HepG2 (cell line): Measurements from ENCODE around the gene AKAP9. TPM values are rescaled to one million over a fixed set of nuclear protein-coding genes. Genes with fewer than 3 reads are reported as not detected.

Source experiments
- ATAC-seq: fragments of 200-7000 bp; cut with Tn5 transposase; 3 replicates; pipeline ENCODE4 v1.9.1; 2020; ENCODE audit warnings: mild to moderate bottlenecking, moderate library complexity
- BruUV-seq: library from RNA; stranded (reverse); fragments of 400-500 nt; replicated peaks from 2 replicates; lab custom pipeline; 2021; lab: Mats Ljungman, UMichigan
- CTCF ChIA-PET: fragments of 300-600 bp; formaldehyde crosslinking; extraction: SDS; loops from one replicate; lab custom pipeline; 2021; ENCODE audit warnings: low total read pairs, inconsistent platforms, low intra/inter-chr PET ratio; lab: Yijun Ruan, JAX
- POLR2A ChIA-PET: fragments of 350-600 bp; sonication (Branson Sonifier 250); formaldehyde crosslinking; loops from one replicate; lab custom pipeline; 2020; ENCODE audit warnings: antibody characterized with exemption, inconsistent platforms; lab: Yijun Ruan, JAX
- DNase-seq: peaks from one replicate; pipeline ENCODE4 v3.0.0-alpha.2; 2015; ENCODE audit warnings: low spot score
- FAIRE-seq: peaks from 3 replicates; lab custom pipeline; 2011; peaks lifted over from hg19 to GRCh38; lab: Jason Lieb, UNC
- H2AFZ ChIP-seq: one replicate; pipeline ENCODE4 v1.6.1; 2011; ENCODE audit warnings: low read length, inconsistent platforms
- H3K27ac ChIP-seq: fragments of 300-600 bp; 3 replicates; pipeline ENCODE4 v1.8.0; 2011; ENCODE audit warnings: mixed run types, mild to moderate bottlenecking, mixed read lengths, low read length, inconsistent platforms; ENCODE audit not compliant: insufficient read depth; ENCODE audit errors: extremely low read length
- H3K27me3 ChIP-seq, 2 experiments: fragments of 200-600 bp in 1 of 2; 2 replicates in 1 of 2; 3 replicates in 1 of 2; pipeline versions ENCODE4 v1.6.0 to v1.8.0; 2011; ENCODE audit warnings: low read length in 2 of 2, mild to moderate bottlenecking in 2 of 2, moderate library complexity in 2 of 2, inconsistent platforms in 1 of 2; ENCODE audit not compliant: insufficient read depth in 2 of 2, control insufficient read depth in 1 of 2
- H3K36me3 ChIP-seq, 2 experiments: fragments of 200-600 bp in 1 of 2; replicated peaks in 1 of 2; 2 replicates in 1 of 2; 3 replicates in 1 of 2; pipeline versions ENCODE4 v1.5.1 to v1.8.0; 2011; ENCODE audit warnings: low read length in 2 of 2, inconsistent platforms in 1 of 2; ENCODE audit not compliant: insufficient read depth in 2 of 2, control insufficient read depth in 1 of 2
- H3K4me1 ChIP-seq: 2 replicates; pipeline ENCODE4 v1.5.1; 2012; ENCODE audit warnings: low read length, inconsistent platforms; ENCODE audit not compliant: insufficient read depth
- H3K4me2 ChIP-seq: 2 replicates; pipeline ENCODE4 v1.6.0; 2011; ENCODE audit warnings: low read depth, low read length, inconsistent platforms
- H3K4me3 ChIP-seq, 3 experiments: fragments of 200-600 bp in 1 of 3; sonication (generic), shearing (Covaris generic) in 1 of 3; replicated peaks in 1 of 3; 2 replicates each; pipeline ENCODE4 v1.5.1; 2011 to 2016; ENCODE audit warnings: low read length in 3 of 3, inconsistent platforms in 2 of 3, low read depth in 2 of 3, mild to moderate bottlenecking in 2 of 3, control low read depth in 1 of 3, mixed read lengths in 1 of 3; ENCODE audit not compliant: insufficient read depth in 1 of 3
- H3K79me2 ChIP-seq: one replicate; pipeline ENCODE4 v1.6.1; 2011; ENCODE audit warnings: low read length, inconsistent platforms; ENCODE audit not compliant: insufficient read depth
- H3K9ac ChIP-seq: 2 replicates; pipeline ENCODE4 v1.6.0; 2011; ENCODE audit warnings: mild to moderate bottlenecking, low read depth, low read length, inconsistent platforms; ENCODE audit not compliant: insufficient read depth
- H3K9me3 ChIP-seq: 2 replicates; pipeline ENCODE4 v1.5.1; 2012; ENCODE audit warnings: mild to moderate bottlenecking, low read length
- H4K20me1 ChIP-seq: 2 replicates; pipeline ENCODE4 v1.6.0; 2011; ENCODE audit warnings: inconsistent platforms, mild to moderate bottlenecking, low read length, moderate library complexity; ENCODE audit not compliant: insufficient read depth
- BORCS8-MEF2B ChIP-seq: sonication (generic); formaldehyde crosslinking; IDR thresholded peaks from 2 replicates; pipeline ENCODE4 v1.8.0; 2022; ENCODE audit warnings: mild to moderate bottlenecking, missing genetic modification reagents
- EZH2 ChIP-seq: conservative IDR thresholded peaks from 2 replicates; pipeline ENCODE4 v1.6.1; 2012; ENCODE audit warnings: mild to moderate bottlenecking, low read depth, low read length, moderate library complexity
- FOXC1 ChIP-seq: sonication (generic); formaldehyde crosslinking; IDR thresholded peaks from 2 replicates; pipeline ENCODE4 v1.8.0; 2022; ENCODE audit warnings: mild to moderate bottlenecking, missing genetic modification reagents, borderline replicate concordance
- GPN1 ChIP-seq: sonication (generic); formaldehyde crosslinking; IDR thresholded peaks from 2 replicates; pipeline ENCODE4 v1.5.1; 2020; ENCODE audit warnings: missing genetic modification reagents, borderline replicate concordance
- HCFC1 ChIP-seq: fragments of 150-350 bp; IDR thresholded peaks from 2 replicates; pipeline ENCODE4 v1.6.1; 2014; ENCODE audit warnings: low read depth, low read length
- HIC2 ChIP-seq: sonication (generic); formaldehyde crosslinking; IDR thresholded peaks from 2 replicates; pipeline ENCODE4 v1.9.0; 2022; ENCODE audit warnings: low read depth, missing genetic modification reagents
- SNAPC4 ChIP-seq: sonication (generic); formaldehyde crosslinking; IDR thresholded peaks from 2 replicates; pipeline ENCODE4 v1.4.0; 2020; ENCODE audit warnings: mild to moderate bottlenecking, missing genetic modification reagents
- ZBTB42 ChIP-seq: sonication (generic); formaldehyde crosslinking; IDR thresholded peaks from 2 replicates; pipeline ENCODE4 v1.5.0; 2020; ENCODE audit warnings: mild to moderate bottlenecking, missing genetic modification reagents
- ZKSCAN8 ChIP-seq: IDR thresholded peaks from 2 replicates; pipeline ENCODE4 v1.6.1; 2016; ENCODE audit warnings: borderline replicate concordance, missing genetic modification reagents, missing compliant biosample characterization
- ZNF441 ChIP-seq: sonication (generic); formaldehyde crosslinking; IDR thresholded peaks from 2 replicates; pipeline ENCODE4 v1.7.0; 2021; ENCODE audit warnings: missing genetic modification reagents, borderline replicate concordance
- ZNF563 ChIP-seq: sonication (generic); formaldehyde crosslinking; IDR thresholded peaks from 2 replicates; pipeline ENCODE4 v1.8.0; 2022; ENCODE audit warnings: mild to moderate bottlenecking, moderate library complexity, missing genetic modification reagents
- ZNF674 ChIP-seq: sonication (generic); formaldehyde crosslinking; IDR thresholded peaks from 2 replicates; pipeline ENCODE4 v1.5.0; 2020; ENCODE audit warnings: low read depth, mild to moderate bottlenecking, missing genetic modification reagents
- ZNF772 ChIP-seq: sonication (generic); formaldehyde crosslinking; IDR thresholded peaks from 2 replicates; pipeline ENCODE4 v1.5.0; 2020; ENCODE audit warnings: mild to moderate bottlenecking, missing genetic modification reagents
- ZNF777 ChIP-seq: sonication (generic); formaldehyde crosslinking; IDR thresholded peaks from 2 replicates; pipeline ENCODE4 v1.4.0; 2020; ENCODE audit warnings: missing genetic modification reagents
- ZSCAN20 ChIP-seq: sonication (generic); formaldehyde crosslinking; IDR thresholded peaks from 2 replicates; pipeline ENCODE4 v1.4.0; 2020; ENCODE audit warnings: missing genetic modification reagents, mild to moderate bottlenecking, borderline replicate concordance
- WGBS: methylation state at CpG from one replicate; pipeline ENCODE4 v1.1.6; 2017; ENCODE audit warnings: low lambda C conversion rate; 5-methylcytosine and 5-hydroxymethylcytosine counted together
- in situ Hi-C: cut with HindIII; loops from 2 replicates; pipeline ENCODE4 v1.10.0; 2017; ENCODE audit warnings: low pct_unique_long_range_greater_than_20kb; ENCODE audit not compliant: extremely low pct_ligation_motif_present
- intact Hi-C: fragments of 100-400 bp; cut with micrococcal nuclease; formaldehyde crosslinking; loops from one replicate; pipeline ENCODE4 v1.10.0; 2022; ENCODE audit not compliant: unreplicated experiment
- polyA plus RNA-seq, 8 experiments: library from polyadenylated mRNA; depleted of rRNA in 3 of 8; stranded (reverse) in 7 of 8; unstranded in 1 of 8; fragments of >200 nt; fragmentation: Illumina TruSeq in 4 of 8; extraction: Trizol in 4 of 8; gene quantifications; 2 replicates each; pipeline versions ENCODE4 v1.2.1 to v1.2.3, GENCODE V29; 2011 to 2016; ENCODE audit warnings: low read depth in 4 of 8, missing spikeins in 1 of 8, mixed read lengths in 1 of 8; ENCODE audit not compliant: insufficient read depth in 1 of 8
- total RNA-seq, 5 experiments: library from RNA; depleted of rRNA; stranded (reverse); fragments of >200 nt; fragmentation: Illumina TruSeq; extraction: Trizol; gene quantifications; 2 replicates each; pipeline ENCODE4 v1.2.3, GENCODE V29; 2016; ENCODE audit warnings: low read depth in 1 of 5

Gene AKAP9
- total and polyA plus RNA-seq, 2 of the 13 experiments (the other 11 are each of a cell fraction or from before 2014, with no cell fraction given) = 27.6 to 33.1 TPM

GRCh38 chr7:92064438-92065029 is 123.9 kb downstream of the AKAP9 start:
- Histone ChIP-seq H3K4me3 (no peak overlapping the region), H3K9me3 (no peaks in the 10 kb centered on the region), H3K27ac (no peak overlapping the region), H3K36me3 (peaks cover 0 to 26% of the 10 kb centered on the region in 2 experiments; a peak in 4 of 5 replicates), H3K4me2 (no peak overlapping the region), H3K9ac (no peak overlapping the region), H3K4me1 (no peaks in the 10 kb centered on the region), H3K27me3 (no peaks in the 10 kb centered on the region), H3K79me2 (no peaks in the 10 kb centered on the region), H4K20me1 (no peaks in the 10 kb centered on the region), H2AFZ (no peak overlapping the region)
- FAIRE-seq = no peak
- WGBS = 97% methylated on average over 2 of the region's 2 CpGs
- POLR2A ChIA-PET = no interaction called here
- TF ChIP-seq ZKSCAN8 (CRISPR knock-in tag) (no peak), EZH2 (no peak), ZNF674 (CRISPR knock-in tag) (no peak), BORCS8-MEF2B (CRISPR knock-in tag) (no peak), ZNF777 (CRISPR knock-in tag) (no peak), SNAPC4 (no peak), ZBTB42 (CRISPR knock-in tag) (no peak), GPN1 (CRISPR knock-in tag) (no peak), ZNF441 (CRISPR knock-in tag) (no peak), HCFC1 (no peak), ZNF563 (no peak), HIC2 (CRISPR knock-in tag) (no peak), FOXC1 (CRISPR knock-in tag) (no peak), ZNF772 (CRISPR knock-in tag) (no peak), ZSCAN20 (no peak)
- in situ Hi-C loops (no loop called here), intact Hi-C loops (no loop called here)
- CTCF ChIA-PET = no interaction called here
- DNase-seq = no peak
- no peak for ATAC-seq
- BruUV-seq = no TSS peak
